GM18870 (cell line): ENCODE measurements around the gene DNMBP.
"Not testable (repeated sequence)": the region's sequence is repeated elsewhere in the genome, so short reads cannot be mapped to it uniquely, and the experiment has no call there.

Experiments
- ATAC-seq: cut with Tn5 transposase; IDR thresholded peaks from one replicate; pipeline ENCODE4 v1.9.1; 2021; ENCODE audit warnings: moderate library complexity; ENCODE audit not compliant: unreplicated experiment

DNMBP gene

GRCh38 chr10:100020142-100020885 is 10.6 kb upstream of the DNMBP start:
- ATAC-seq = peak; percentile 66

GRCh38 chr10:100019787-100020141 is 10.0 kb upstream of the DNMBP start:
- ATAC-seq = no peak

GRCh38 chr10:100014071-100014762 is 4.5 kb upstream of the DNMBP start:
- ATAC-seq = peak; percentile 78

- ATAC-seq = no peak
Measured at GRCh38 chr10:100013621-100014020, 3.9 kb upstream of the DNMBP start.

GRCh38 chr10:100011906-100012305 is 2.2 kb upstream of the DNMBP start:
- not testable (repeated sequence) for ATAC-seq

- no peak for ATAC-seq
Measured at GRCh38 chr10:100009283-100009792, 409 bp downstream of the DNMBP start.

- ATAC-seq = no peak
Measured at GRCh38 chr10:100008708-100009282, 952 bp downstream of the DNMBP start.

GRCh38 chr10:100008142-100008522 is 1.6 kb downstream of the DNMBP start:
- no peak for ATAC-seq

GRCh38 chr10:100007231-100008141 is 2.3 kb downstream of the DNMBP start:
- no peak for ATAC-seq

- ATAC-seq = no peak
Measured at GRCh38 chr10:100006243-100006886, 3.4 kb downstream of the DNMBP start.

GRCh38 chr10:100004805-100005510 is 4.8 kb downstream of the DNMBP start:
- no peak for ATAC-seq

- ATAC-seq = no peak
Measured at GRCh38 chr10:100000109-100000644, 9.6 kb downstream of the DNMBP start.

GRCh38 chr10:99999319-100000108 is 10.2 kb downstream of the DNMBP start:
- ATAC-seq = no peak

- no peak for ATAC-seq
Measured at GRCh38 chr10:99998889-99999288, 10.9 kb downstream of the DNMBP start.

GRCh38 chr10:99996671-99997648 is 12.8 kb downstream of the DNMBP start:
- no peak for ATAC-seq

- ATAC-seq = no peak
Measured at GRCh38 chr10:99995713-99996112, 14.0 kb downstream of the DNMBP start.

- ATAC-seq = no peak
Measured at GRCh38 chr10:99995269-99995668, 14.5 kb downstream of the DNMBP start.

- no peak for ATAC-seq
Measured at GRCh38 chr10:99994801-99995200, 14.9 kb downstream of the DNMBP start.
